ENCODE measurements around the gene MEGF11.

- TF ChIP-seq, protein P1, sequence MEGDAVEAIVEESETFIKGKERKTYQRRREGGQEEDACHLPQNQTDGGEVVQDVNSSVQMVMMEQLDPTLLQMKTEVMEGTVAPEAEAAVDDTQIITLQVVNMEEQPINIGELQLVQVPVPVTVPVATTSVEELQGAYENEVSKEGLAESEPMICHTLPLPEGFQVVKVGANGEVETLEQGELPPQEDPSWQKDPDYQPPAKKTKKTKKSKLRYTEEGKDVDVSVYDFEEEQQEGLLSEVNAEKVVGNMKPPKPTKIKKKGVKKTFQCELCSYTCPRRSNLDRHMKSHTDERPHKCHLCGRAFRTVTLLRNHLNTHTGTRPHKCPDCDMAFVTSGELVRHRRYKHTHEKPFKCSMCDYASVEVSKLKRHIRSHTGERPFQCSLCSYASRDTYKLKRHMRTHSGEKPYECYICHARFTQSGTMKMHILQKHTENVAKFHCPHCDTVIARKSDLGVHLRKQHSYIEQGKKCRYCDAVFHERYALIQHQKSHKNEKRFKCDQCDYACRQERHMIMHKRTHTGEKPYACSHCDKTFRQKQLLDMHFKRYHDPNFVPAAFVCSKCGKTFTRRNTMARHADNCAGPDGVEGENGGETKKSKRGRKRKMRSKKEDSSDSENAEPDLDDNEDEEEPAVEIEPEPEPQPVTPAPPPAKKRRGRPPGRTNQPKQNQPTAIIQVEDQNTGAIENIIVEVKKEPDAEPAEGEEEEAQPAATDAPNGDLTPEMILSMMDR (conservative IDR thresholded peaks at IDR 0.05; ENCODE audit: low read length) = no peak
- TF ChIP-seq EZH2phosphoT487 (IDR thresholded peaks at IDR 0.05; ENCODE audit: borderline replicate concordance, low read depth, low read length) = no peak
Measured at GRCh38 chr15:66108483-66109265, 144.9 kb downstream of the MEGF11 start.
